D721Med (cell line): ENCODE data around the gene CC2D1A.
"Not testable (repeated sequence)": the region's sequence is repeated elsewhere in the genome, so short reads cannot be mapped to it uniquely, and the experiment has no call there.

Experiments
- DNase-seq: peaks from one replicate; pipeline ENCODE4 v3.0.0; 2011; ENCODE audit warnings: low spot score; ENCODE audit not compliant: insufficient read length
- FAIRE-seq: peaks from 2 replicates; lab custom pipeline; 2011; peaks lifted over from hg19 to GRCh38; lab: Jason Lieb, UNC
- TF ChIP-seq, protein P1 (sequence below): IDR thresholded peaks from 2 replicates; pipeline ENCODE4 v1.5.1; 2012; ENCODE audit warnings: mild to moderate bottlenecking, control low read depth; ENCODE audit not compliant: insufficient read depth; ENCODE audit errors: missing control alignments

CC2D1A gene

DNA sequence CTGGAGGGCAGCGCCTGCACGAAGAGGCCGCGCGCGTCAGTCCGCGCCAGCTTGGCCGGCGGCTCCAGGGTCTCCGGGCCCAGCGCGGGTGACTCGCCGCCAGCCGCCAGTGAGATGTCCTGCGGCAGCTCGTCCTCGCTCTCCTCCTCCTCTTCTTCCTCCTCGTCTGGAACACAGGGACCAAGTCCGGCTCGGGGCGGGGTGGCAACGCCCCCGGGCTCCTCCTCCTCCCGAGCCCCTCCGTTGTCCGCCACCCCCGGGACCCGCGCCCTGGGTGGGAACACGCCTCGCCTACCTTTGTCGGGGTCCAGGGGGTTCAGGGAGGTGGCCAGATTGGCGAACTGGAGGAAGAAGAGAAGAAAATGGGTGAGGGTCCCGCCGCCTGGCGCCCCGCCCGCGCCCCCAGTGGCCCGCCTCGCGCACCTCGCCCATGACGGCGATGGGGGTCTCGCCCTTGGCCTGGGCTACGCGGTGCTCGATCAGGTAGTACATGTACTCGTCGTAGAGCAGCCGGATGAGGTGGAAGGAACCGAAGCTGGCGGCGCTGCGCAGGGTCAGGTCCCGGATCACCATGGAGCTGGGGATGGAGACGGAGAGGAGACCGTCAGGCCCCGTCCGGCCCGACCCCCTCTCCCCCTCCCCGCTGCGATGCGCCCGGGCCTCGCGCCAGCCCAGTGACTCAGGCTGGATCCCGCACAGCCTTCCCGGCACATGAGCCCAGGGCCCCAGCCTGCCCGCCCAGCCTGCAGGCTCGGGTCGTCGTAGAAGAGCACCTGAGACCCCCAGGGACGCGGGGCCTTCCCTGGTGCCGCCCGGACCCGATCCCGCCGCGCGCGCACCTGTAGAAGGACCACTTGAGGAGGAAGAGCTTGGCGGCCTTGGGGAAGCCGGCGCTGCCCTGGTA lies 57.0 kb downstream of the CC2D1A start:
- TF ChIP-seq, protein P1, sequence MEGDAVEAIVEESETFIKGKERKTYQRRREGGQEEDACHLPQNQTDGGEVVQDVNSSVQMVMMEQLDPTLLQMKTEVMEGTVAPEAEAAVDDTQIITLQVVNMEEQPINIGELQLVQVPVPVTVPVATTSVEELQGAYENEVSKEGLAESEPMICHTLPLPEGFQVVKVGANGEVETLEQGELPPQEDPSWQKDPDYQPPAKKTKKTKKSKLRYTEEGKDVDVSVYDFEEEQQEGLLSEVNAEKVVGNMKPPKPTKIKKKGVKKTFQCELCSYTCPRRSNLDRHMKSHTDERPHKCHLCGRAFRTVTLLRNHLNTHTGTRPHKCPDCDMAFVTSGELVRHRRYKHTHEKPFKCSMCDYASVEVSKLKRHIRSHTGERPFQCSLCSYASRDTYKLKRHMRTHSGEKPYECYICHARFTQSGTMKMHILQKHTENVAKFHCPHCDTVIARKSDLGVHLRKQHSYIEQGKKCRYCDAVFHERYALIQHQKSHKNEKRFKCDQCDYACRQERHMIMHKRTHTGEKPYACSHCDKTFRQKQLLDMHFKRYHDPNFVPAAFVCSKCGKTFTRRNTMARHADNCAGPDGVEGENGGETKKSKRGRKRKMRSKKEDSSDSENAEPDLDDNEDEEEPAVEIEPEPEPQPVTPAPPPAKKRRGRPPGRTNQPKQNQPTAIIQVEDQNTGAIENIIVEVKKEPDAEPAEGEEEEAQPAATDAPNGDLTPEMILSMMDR: no peak
- FAIRE-seq (no peak), DNase-seq (no peak)

DNA sequence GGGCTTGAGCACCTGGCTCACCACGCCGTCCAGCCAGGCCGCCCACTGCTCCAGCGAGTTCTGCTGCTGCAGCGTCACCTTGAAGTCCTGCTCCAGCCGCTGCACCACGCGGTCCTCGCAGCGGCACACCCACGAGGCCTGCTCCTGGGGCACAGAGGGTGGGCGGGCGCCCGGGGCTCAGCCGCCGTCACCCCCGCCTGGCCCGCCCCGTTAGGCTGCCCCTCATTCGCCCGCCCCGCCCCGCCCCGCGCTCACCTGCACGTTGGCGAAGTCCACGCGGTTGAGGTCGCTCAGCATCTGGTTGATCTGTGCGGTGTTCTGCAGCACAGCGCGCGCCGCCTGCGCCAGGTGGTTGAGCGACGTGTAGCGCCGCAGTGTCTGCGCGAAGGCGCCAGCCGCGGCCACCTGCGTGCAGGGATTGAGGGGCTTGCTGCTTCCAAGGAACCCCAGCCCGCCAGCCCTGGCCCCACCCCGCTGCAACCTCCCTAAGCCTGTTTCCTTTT lies 57.7 kb downstream of the CC2D1A start:
- DNase-seq (no peak), FAIRE-seq (no peak)
- TF ChIP-seq, protein P1: no peak

DNA sequence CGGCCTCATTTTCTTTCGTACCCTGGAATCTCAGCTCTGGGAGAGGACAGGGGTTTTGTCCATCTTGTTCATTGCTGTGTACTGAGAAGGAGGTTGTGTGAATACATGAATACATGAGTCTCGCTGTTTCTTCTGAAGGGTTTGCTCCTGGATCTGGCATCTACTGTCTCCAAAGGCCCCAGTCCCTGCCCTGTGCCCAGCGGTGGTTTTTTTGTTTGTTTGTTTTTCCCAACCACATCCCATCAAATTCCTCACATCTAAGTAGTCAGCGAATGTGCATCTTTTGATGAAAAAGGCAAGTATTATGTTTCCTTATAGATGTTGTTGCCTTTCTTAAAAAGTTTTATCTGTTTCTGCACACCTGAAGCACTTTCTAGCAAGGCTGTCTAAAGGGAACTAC lies 58.8 kb downstream of the CC2D1A start:
- TF ChIP-seq, protein P1: no peak
- FAIRE-seq (no peak), DNase-seq (no peak)

DNA sequence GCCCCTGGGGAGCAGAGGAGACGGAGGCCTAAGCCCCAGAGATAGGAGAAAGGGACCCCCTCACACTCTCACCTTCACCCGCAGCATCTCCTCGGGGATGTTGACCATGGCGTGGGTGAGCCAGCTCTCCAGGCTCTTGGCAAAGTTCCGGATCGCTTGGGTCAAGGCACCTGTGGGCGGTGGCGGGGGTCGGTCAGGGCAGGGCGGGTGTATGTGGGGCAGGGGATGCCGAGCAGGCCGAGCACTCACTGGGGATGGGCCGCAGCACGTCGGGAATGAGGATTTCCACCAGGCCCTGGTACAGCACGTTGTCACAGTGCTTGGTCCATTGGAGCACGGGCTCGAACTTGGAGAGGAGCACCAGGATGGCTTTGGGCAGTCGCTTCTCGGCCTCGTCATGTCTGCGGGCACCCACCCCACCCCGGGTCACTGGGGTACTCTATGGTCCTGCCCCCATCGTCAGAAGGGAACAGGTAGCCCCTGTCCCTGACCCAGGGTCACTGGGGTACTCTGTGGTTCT lies 59.4 kb downstream of the CC2D1A start:
- FAIRE-seq (no peak), DNase-seq (no peak)
- TF ChIP-seq, protein P1: no peak

DNA sequence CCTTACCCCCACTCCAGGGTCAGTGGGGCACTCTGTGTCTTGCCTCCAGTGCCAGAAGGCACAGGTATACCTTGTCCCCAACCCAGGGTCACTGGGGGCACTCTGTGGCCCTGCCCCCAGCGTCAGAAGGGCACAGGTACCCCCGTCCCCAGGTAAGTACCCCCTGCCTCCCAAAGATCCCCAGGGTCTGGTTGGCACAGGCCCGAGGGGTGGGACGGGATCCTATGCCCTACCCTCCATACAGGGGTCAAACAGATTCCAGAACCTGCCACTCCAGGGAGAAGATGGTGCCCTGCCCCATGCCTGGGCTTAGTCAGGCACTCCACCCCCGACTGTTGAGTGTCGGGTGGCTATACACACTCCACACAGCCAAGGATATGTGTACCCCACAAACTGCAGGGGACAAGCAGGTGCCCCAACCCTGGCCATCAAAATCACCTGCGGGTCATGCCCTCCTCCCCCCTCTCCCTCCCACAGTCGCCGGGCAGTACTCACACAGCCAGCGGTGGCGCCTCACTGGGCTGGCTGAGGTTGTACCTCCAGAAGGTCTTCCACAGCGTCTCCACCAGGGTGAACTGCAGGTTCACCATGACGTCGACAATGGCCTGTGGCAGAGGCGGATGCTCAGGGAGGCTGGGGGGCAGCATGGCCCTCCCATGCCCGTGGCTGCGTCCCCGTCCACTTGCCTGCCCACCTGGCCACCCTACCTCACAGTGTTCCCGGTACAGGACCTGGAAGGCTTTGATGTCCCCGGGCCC lies 60.1 kb downstream of the CC2D1A start:
- TF ChIP-seq, protein P1: no peak
- DNase-seq (no peak), FAIRE-seq (no peak)

DNA sequence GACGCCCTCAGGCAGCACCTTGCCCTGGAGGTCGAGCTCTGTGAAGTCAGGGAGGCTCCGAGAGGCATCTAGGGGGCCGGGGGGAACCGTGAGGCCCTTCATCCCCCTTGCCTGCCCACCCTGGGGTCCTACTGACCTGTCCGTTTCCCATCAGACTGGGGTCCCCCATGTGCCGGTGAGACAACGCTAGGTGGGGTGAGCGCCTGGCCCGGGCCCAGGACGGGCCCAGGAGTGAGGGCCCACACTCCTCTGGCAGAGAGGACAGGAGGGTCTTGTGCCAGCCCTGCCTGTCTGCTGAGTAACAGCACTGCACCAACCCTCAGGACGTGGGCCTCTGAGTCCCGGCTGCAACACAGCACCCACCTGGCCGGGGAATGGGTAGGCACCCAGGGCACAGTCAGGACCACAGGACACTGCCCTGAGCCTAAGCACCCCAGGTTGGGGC lies 60.7 kb downstream of the CC2D1A start:
- FAIRE-seq (no peak), DNase-seq (no peak)
- TF ChIP-seq, protein P1: no peak

DNA sequence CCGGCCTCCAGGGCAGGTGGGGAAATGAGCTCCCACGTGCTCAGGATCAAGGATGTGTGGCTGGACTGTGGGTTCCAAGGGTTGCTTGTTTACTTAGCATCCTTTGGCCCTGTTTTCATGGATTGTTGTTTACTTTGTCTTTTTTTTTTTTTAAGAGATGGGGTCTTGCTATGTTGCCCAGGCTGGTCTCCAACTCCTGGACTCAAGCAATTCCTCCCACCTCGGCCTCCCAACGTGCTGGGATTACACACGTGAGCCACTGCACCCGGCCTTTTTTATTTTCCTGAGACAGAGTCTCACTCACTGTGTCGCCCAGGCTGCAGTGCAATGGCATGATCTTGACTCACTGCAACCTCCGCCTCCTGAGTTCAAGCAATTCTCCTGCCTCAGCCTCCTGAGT lies 61.2 kb downstream of the CC2D1A start:
- not testable (repeated sequence) for FAIRE-seq

More for the DNA sequence above, 61.2 kb downstream of the CC2D1A start:
- DNase-seq: not testable (repeated sequence)
